Measurements from ENCODE around the gene PDE6B.

DNA sequence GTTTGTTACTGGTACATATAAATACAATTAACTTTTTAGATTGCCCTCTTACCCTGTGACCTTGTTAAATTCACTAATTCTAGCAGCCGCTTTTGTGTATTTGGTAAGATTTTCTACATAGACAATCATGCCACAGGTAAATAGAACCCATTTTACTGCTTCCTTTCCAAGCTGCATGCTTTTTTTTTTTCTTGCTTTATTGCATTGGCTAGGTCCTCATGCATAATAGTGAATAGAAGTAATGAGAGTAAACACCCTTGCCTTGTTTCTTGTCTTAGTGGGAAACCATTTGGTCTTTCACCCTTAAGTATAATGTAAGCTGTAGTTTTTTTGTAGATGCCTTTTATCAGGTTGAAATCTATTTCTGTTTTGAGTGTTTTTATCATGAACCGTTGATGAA is 41.6 kb upstream of the PDE6B start:
- TF ChIP-seq, protein P1, sequence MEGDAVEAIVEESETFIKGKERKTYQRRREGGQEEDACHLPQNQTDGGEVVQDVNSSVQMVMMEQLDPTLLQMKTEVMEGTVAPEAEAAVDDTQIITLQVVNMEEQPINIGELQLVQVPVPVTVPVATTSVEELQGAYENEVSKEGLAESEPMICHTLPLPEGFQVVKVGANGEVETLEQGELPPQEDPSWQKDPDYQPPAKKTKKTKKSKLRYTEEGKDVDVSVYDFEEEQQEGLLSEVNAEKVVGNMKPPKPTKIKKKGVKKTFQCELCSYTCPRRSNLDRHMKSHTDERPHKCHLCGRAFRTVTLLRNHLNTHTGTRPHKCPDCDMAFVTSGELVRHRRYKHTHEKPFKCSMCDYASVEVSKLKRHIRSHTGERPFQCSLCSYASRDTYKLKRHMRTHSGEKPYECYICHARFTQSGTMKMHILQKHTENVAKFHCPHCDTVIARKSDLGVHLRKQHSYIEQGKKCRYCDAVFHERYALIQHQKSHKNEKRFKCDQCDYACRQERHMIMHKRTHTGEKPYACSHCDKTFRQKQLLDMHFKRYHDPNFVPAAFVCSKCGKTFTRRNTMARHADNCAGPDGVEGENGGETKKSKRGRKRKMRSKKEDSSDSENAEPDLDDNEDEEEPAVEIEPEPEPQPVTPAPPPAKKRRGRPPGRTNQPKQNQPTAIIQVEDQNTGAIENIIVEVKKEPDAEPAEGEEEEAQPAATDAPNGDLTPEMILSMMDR (IDR thresholded peaks at IDR 0.05; ENCODE audit: low read depth, low read length), result no peak
- TF ChIP-seq EZH2phosphoT487 (IDR thresholded peaks at IDR 0.05; ENCODE audit: low read depth), result no peak
